Neural crest cell (in vitro differentiated cells): ENCODE data around the gene ELFN1. TPM values are rescaled to one million over a fixed set of nuclear protein-coding genes. Genes with fewer than 3 reads are reported as not detected.

Source experiments
- DNase-seq: peaks from one replicate; pipeline ENCODE4 v3.0.0; 2021; ENCODE audit warnings: low read depth, mixed read lengths, low spot score
- H3K27ac Mint-ChIP-seq: one replicate; pipeline ENCODE4 v1.8.0; 2021; ENCODE audit warnings: mild to moderate bottlenecking, mixed read lengths; ENCODE audit not compliant: unreplicated experiment
- H3K27me3 Mint-ChIP-seq: 2 replicates; pipeline ENCODE4 v1.8.0; 2021; ENCODE audit warnings: low read depth, mild to moderate bottlenecking, mixed read lengths
- H3K36me3 Mint-ChIP-seq: 2 replicates; pipeline ENCODE4 v1.8.0; 2021; ENCODE audit warnings: low read depth, mild to moderate bottlenecking, mixed read lengths
- H3K4me1 Mint-ChIP-seq: 2 replicates; pipeline ENCODE4 v1.8.0; 2021; ENCODE audit warnings: mixed read lengths
- H3K4me3 Mint-ChIP-seq: one replicate; pipeline ENCODE4 v1.8.0; 2021; ENCODE audit warnings: mild to moderate bottlenecking, mixed read lengths
- H3K9me3 Mint-ChIP-seq: 2 replicates; pipeline ENCODE4 v1.8.0; 2021; ENCODE audit warnings: mixed read lengths
- CTCF ChIP-seq: fragments of 200-600 bp; sonication (generic); conservative IDR thresholded peaks from 2 replicates; pipeline ENCODE4 v1.5.0; 2021; ENCODE audit warnings: antibody characterized with exemption, mild to moderate bottlenecking
- total RNA-seq: library from RNA; stranded (reverse); gene quantifications from 2 replicates; pipeline ENCODE4 v1.2.1, GENCODE V29; 2021

The ELFN1 gene
- total RNA-seq, 1 donor from 2014 or later, result 8.5 TPM

GRCh38 chr7:1689311-1689710 is 19.2 kb downstream of the ELFN1 start:
- Mint-ChIP-seq H3K27me3 (no peaks in the 10 kb centered on the region), H3K27ac (peak overlapping the region; percentile 83), H3K36me3 (peaks cover 26% of the 10 kb centered on the region), H3K9me3 (peaks cover 19% of the 10 kb centered on the region), H3K4me3 (no peak overlapping the region), H3K4me1 (peaks cover 10% of the 10 kb centered on the region)
- TF ChIP-seq CTCF, result no peak
- no peak for DNase-seq

GRCh38 chr7:1690359-1690958 is 20.4 kb downstream of the ELFN1 start:
- peaks cover 20% of the 10 kb centered on the region for H3K36me3 Mint-ChIP-seq
- no peak for TF ChIP-seq CTCF
- H3K9me3 Mint-ChIP-seq, result peaks cover 11% of the 10 kb centered on the region
- no peak overlapping the region for H3K4me3 Mint-ChIP-seq
- no peak overlapping the region for H3K27ac Mint-ChIP-seq
- DNase-seq, result no peak
- H3K27me3 Mint-ChIP-seq, result no peaks in the 10 kb centered on the region
- H3K4me1 Mint-ChIP-seq, result peaks cover 16% of the 10 kb centered on the region

GRCh38 chr7:1691096-1691495 is 21.0 kb downstream of the ELFN1 start:
- H3K4me1 Mint-ChIP-seq, result peaks cover 16% of the 10 kb centered on the region
- DNase-seq, result no peak
- no peak overlapping the region for H3K4me3 Mint-ChIP-seq
- no peaks in the 10 kb centered on the region for H3K27me3 Mint-ChIP-seq
- H3K9me3 Mint-ChIP-seq, result peaks cover 9% of the 10 kb centered on the region
- H3K27ac Mint-ChIP-seq, result no peak overlapping the region
- TF ChIP-seq CTCF, result no peak
- peaks cover 18% of the 10 kb centered on the region for H3K36me3 Mint-ChIP-seq

- H3K36me3 Mint-ChIP-seq, result peaks cover 12% of the 10 kb centered on the region
- peaks cover 8% of the 10 kb centered on the region for H3K9me3 Mint-ChIP-seq
- DNase-seq, result no peak
- no peak for TF ChIP-seq CTCF
- H3K4me3 Mint-ChIP-seq, result no peak overlapping the region
- peaks cover 16% of the 10 kb centered on the region for H3K4me1 Mint-ChIP-seq
- no peaks in the 10 kb centered on the region for H3K27me3 Mint-ChIP-seq
- no peak overlapping the region for H3K27ac Mint-ChIP-seq
Observed at GRCh38 chr7:1691601-1692514, 21.8 kb downstream of the ELFN1 start.

- H3K27me3 Mint-ChIP-seq, result no peaks in the 10 kb centered on the region
- DNase-seq, result no peak
- peaks cover 16% of the 10 kb centered on the region for H3K4me1 Mint-ChIP-seq
- TF ChIP-seq CTCF, result no peak
- H3K36me3 Mint-ChIP-seq, result peaks cover 12% of the 10 kb centered on the region
- H3K27ac Mint-ChIP-seq, result no peak overlapping the region
- no peak overlapping the region for H3K4me3 Mint-ChIP-seq
- peaks cover 8% of the 10 kb centered on the region for H3K9me3 Mint-ChIP-seq
Observed at GRCh38 chr7:1692515-1693418, 22.7 kb downstream of the ELFN1 start.
